ENCODE results near the gene GALK2.
"Not testable (repeated sequence)": the region's sequence is repeated elsewhere in the genome, so short reads cannot be mapped to it uniquely, and the experiment has no call there.

Gene GALK2

GRCh38 chr15:49287481-49287880 is 117.4 kb downstream of the GALK2 start:
- no peak for DNase-seq

DNA sequence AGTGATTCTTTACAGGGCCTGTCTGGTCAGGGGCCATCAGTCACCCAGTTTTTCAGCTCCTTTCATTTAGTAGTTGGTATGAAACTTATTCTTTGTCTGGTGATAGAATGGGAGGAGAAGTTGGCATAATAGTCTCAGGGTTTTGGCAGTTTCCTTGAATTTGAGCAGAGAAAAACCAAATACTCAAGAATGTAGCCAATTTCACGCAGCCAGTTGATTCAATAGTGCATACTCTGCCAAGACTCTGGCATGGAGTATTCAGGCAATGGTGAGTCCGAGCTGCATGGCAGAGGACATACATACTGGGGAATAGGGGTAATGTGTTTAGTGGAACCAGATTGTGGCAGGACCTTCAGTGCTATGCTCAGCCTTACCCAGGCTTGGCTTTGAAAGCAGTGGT is 118.3 kb downstream of the GALK2 start:
- no peak for DNase-seq

GRCh38 chr15:49290191-49290590 is 120.1 kb downstream of the GALK2 start:
- DNase-seq: no peak

DNA sequence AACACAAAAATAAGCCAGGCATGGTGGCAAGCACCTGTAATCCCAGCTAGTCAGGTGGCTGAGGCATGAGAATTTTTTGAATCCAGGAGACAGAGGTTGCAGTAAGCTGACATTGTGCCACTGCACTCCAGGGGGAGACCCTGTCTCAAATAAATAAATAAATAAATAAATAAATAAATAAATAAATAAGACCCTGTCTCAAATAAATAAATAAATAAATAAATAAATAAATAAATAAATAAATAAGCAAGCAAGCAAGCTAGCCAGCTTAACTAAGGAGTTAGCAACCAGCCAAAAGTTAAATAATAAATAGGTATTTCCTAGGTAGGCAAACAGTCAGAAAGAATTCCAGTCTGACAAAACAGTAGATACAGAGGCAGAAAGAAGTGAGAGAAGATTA is 123.9 kb downstream of the GALK2 start:
- no peak for DNase-seq

DNA sequence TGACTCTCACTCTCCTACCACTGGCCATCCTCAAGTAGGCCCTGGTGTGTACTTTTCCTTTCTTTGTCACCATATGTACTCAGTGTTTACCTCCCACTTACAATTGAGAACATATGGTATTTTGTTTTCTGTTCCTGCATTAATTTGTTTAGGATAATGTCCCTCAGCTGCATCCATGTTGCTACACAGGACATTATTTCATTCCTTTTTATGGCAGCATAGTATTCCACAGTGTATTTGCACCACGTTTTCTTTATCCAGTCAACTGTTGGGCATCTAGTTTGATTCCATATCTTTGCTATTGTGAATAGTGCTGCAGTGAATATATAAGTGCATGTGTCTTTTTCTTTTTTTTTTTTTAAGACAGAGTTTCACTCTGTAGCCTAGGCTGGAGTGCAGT is 126.2 kb downstream of the GALK2 start:
- DNase-seq: no peak

GRCh38 chr15:49297584-49297983 is 127.5 kb downstream of the GALK2 start:
- DNase-seq: no peak

DNA sequence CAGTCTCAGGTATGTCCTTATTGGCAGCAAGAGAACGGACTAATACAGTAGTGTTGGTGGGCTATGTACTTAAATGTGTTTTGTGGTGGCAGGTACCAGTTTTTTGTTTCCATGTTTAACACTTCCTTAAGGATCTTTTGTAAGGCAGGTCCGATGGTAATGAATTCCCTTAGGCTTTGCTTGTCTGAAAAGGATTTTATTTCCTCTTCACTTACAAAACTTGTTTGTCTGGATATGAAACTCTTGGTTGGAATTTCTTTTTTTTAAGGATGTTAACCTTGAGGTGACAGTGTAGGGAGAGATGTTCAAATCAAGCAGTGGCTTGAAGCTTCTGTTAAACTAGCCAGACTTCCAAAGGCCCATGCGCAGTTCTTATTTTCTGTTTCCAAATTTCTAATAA is 130.8 kb downstream of the GALK2 start:
- no peak for DNase-seq

DNA sequence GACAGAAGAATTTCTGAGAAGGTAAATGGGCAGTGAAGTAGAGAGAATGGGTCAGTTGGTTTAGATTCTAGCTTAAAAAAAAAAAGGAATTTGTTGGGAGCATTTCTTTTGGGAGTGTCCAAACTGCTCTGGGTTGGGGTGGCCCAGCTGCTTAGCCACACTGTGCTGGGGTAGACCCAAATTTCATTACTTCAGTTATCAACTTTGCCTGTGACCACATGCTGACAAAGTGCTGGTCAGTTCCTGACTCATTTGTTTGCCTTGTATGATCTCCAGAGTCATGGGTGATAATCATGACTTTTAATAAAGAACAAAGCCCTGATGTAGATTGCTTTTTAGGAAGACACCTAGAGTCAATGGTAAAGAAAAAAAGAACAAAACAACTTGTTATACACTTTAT is 131.5 kb downstream of the GALK2 start:
- DNase-seq: no peak

DNA sequence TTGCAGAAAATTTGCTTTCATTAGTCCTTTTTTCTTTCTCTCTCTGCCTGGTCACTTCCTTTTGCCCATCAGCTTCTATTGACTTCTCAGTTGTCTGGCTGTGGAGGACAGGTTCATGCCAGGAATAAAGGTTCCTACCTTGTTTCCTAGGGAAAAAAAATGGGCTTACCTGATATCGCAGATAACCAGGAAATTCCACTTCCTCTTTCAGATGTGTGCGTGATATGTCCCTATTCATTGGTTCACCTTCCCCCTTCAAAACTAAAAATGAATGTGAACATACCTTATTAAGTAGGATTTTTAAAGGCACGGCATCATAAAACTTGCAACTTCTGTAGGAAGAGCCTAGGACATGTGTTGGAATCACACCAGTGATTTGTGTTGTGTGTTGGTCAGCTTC is 133.0 kb downstream of the GALK2 start:
- DNase-seq: no peak

DNA sequence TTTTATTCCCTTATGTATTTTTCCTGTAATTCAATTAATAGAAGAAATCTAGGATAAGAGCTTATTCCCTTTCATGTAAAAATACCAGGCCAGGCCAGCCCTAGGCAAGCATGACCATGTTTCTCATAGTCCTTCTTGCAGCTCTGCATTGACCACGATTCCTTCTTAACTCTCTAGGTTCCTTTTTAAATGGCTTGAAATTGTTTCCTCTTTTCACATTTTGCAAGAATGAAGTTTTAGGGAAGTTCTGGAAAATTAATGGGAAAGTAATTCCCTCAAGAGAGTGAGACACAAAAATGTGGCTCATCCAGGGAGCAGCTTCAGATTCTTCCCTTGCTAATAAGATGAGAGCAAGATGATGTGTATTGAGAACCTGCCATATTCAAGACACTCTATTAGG is 136.5 kb downstream of the GALK2 start:
- DNase-seq: no peak

- no peak for DNase-seq
Observed at GRCh38 chr15:49308686-49309085, 138.6 kb downstream of the GALK2 start.

DNA sequence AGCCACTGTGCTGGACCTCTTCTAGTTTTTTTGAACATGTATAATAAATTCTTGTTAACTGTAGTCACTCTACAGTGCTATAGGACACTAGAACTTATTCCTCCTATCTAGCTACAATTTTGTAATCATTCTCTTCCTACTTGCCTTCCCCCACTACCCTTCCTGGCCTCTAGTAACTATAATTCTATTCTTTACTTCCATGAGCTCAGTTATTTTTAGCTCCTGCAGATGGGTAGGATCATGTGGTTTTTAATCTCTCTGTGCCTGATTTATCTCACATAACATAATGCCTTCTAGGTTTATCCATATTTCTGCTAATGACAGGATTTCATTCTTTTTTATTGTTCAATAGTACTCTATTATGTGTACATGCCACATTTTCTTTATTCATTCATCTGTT is 139.8 kb downstream of the GALK2 start:
- DNase-seq: no peak

DNA sequence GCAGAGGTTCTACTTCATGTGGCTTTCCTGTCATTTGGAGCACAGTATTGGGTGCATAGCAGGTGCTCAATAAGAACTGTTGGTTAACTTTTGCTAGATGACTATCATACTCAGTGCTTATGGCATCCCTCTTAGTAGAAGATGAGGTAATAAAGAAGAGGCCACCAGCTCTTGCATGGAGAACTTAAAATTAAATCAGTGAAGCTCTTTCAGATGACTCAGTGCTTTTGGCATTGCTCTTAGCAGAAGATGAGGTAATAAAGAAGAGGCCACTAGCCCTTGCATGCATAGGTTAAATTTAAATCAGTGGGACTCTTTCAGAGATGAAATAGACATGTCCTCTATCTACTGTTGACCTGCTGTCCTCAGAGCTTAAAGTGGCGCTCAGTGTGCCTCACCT is 143.6 kb downstream of the GALK2 start:
- no peak for DNase-seq

GRCh38 chr15:49314716-49315115 is 144.7 kb downstream of the GALK2 start:
- DNase-seq: no peak

DNA sequence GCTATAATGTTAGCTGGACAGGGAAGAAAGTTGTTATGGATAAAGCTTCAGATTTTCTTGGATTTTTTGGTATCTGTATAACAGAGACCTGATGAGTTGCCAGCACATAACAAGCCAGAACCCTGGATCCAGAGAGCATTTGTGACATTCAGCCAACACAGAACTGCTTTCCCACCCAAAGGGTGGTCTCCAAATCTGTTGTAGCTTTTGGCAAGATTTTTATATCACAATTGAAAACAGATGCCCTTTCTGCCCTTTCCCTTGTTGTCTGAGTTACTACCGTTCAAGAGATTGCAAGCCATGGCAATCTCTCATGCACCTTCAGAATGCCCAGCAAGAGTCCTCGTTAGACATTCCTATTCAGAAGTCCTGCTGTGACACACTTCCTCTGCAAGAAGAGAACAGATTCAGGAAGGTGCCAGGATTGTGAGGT is 145.4 kb downstream of the GALK2 start:
- no peak for DNase-seq

GRCh38 chr15:49320351-49320750 is 150.3 kb downstream of the GALK2 start:
- DNase-seq: no peak

GRCh38 chr15:49323207-49323606 is 153.2 kb downstream of the GALK2 start:
- DNase-seq: no peak

DNA sequence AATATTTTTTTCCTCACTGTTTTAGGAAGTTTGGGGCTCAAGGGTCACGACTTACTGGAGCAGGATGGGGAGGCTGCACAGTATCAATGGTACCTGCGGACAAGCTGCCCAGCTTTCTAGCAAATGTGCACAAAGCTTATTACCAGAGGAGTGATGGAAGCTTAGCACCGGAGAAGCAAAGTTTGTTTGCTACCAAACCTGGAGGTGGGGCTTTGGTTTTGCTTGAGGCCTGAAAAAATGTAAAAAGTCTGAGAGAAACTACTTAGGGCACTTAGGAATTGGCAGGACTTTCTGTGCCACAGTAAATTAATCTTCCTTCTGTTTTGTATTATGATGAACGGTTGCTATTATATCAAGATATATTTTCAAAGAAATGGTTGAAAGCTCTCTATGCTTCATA is 157.9 kb downstream of the GALK2 start:
- DNase-seq: no peak

DNA sequence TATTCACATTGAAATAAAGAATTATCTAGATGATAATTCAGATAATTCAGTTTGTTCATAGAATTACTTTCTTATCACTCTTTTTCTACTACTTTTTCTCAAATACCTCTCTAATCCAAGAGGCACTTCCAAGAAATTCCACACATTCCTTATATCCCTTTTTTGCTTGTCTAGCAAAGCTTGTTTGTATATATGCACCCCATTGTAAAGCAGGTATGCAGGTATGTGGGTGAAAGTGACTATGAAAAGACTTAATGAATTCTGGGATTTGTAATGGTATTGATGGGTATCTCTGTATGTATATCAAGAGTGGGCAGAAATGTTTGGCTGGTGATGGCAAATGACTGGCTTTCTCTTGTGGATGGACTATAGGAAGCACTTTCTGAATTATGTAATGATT is 158.9 kb downstream of the GALK2 start:
- DNase-seq: no peak

GRCh38 chr15:49330166-49330565 is 160.1 kb downstream of the GALK2 start:
- no peak for DNase-seq

DNA sequence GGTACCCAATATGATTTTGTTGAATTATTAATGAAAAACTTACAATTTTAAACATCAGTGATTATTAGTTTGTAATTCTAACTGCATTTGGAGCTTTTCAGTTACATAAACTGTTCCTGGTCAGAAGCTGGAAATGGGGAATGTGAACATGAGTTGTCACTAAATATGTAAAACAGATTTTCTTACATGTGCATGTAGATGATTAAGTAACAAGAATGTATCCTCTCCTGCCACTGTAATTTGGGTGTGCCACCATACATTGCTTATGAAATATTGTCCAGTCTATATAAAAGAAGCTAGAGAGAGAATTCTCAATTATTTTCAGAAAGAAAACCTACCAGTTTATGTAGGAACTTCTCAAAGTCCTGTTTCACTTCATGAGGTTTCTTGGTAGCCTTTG is 161.4 kb downstream of the GALK2 start:
- DNase-seq: no peak

DNA sequence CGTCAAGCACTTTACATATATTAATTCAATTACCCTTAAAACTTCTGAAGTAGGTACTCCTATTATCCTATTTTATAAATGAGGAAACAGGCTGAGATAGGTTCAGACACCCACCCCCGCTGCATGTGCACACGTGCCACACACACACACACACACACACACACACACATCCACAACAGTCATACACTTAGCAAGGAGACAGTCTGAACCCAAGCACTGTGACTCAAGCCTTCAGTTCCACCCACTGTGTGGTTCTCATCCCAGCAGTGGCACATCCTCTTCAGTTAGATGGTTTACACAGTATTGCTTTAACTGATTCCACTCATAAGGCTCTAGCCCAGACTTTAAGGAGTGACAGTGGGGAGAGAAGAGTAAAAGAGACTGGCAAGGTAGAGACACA is 161.9 kb downstream of the GALK2 start:
- DNase-seq: no peak

- DNase-seq: no peak
Observed at GRCh38 chr15:49339656-49340055, 169.6 kb downstream of the GALK2 start.

GRCh38 chr15:49343546-49343945 is 173.5 kb downstream of the GALK2 start:
- no peak for DNase-seq

GRCh38 chr15:49354439-49354838 is 184.4 kb downstream of the GALK2 start:
- not testable (repeated sequence) for DNase-seq

DNA sequence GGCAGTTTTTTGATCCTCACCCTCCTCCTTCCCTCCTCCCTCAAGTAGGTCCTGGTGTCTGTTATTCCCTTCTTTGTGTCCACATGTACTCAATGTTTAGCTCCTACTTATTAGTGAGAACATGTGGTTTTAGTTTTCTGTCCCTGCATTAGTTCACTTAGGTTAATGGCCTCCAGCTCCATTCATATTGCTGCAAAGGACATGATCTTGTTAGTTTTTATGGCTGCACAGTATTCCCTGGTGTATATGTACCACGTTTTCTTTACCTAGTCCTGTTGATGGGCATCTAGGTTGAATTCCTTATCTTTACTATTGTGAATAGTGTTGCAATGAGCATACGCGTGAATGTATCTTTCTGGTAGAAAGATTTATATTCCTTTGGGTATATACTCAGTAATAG is 191.3 kb downstream of the GALK2 start:
- no peak for DNase-seq
